ENCODE measurements around the gene LRRC55.

The LRRC55 gene

GRCh38 chr11:57200917-57201316 lies 19.2 kb downstream of the LRRC55 start:
- DNase-seq (ENCODE audit: low read depth in 2 of 3, low spot score in 2 of 3), result no peak

- no peak for DNase-seq (ENCODE audit: low read depth in 2 of 3, low spot score in 2 of 3)
These were observed 20.5 kb downstream of the LRRC55 start for GRCh38 chr11:57202281-57202680.

GRCh38 chr11:57203359-57203758 lies 21.6 kb downstream of the LRRC55 start:
- DNase-seq (ENCODE audit: low read depth in 2 of 3, low spot score in 2 of 3), result no peak

- no peak for DNase-seq (ENCODE audit: low read depth in 2 of 3, low spot score in 2 of 3)
These were observed 22.2 kb downstream of the LRRC55 start for GRCh38 chr11:57203882-57204480.

GRCh38 chr11:57205041-57205641 lies 23.4 kb downstream of the LRRC55 start:
- DNase-seq (ENCODE audit: low read depth in 2 of 3, low spot score in 2 of 3), result no peak

- no peak for DNase-seq (ENCODE audit: low read depth in 2 of 3, low spot score in 2 of 3)
These were observed 25.4 kb downstream of the LRRC55 start for GRCh38 chr11:57207168-57207567.

GRCh38 chr11:57210781-57211180 lies 29.0 kb downstream of the LRRC55 start:
- DNase-seq (ENCODE audit: low read depth in 2 of 3, low spot score in 2 of 3), result no peak

GRCh38 chr11:57213342-57214097 lies 31.8 kb downstream of the LRRC55 start:
- no peak for DNase-seq (ENCODE audit: low read depth in 2 of 3, low spot score in 2 of 3)

GRCh38 chr11:57214098-57214417 lies 32.3 kb downstream of the LRRC55 start:
- DNase-seq (ENCODE audit: low read depth in 2 of 3, low spot score in 2 of 3), result no peak

- no peak for DNase-seq (ENCODE audit: low read depth in 2 of 3, low spot score in 2 of 3)
These were observed 32.7 kb downstream of the LRRC55 start for GRCh38 chr11:57214494-57214893.

GRCh38 chr11:57216463-57216862 lies 34.7 kb downstream of the LRRC55 start:
- no peak for DNase-seq (ENCODE audit: low read depth in 2 of 3, low spot score in 2 of 3)

- DNase-seq (ENCODE audit: low read depth in 2 of 3, low spot score in 2 of 3), result no peak
These were observed 35.3 kb downstream of the LRRC55 start for GRCh38 chr11:57217053-57217452.

GRCh38 chr11:57219021-57219627 lies 37.4 kb downstream of the LRRC55 start:
- DNase-seq (ENCODE audit: low read depth in 2 of 3, low spot score in 2 of 3), result no peak

GRCh38 chr11:57222239-57222638 lies 40.5 kb downstream of the LRRC55 start:
- DNase-seq (ENCODE audit: low read depth in 2 of 3, low spot score in 2 of 3), result no peak

GRCh38 chr11:57223601-57224000 lies 41.8 kb downstream of the LRRC55 start:
- DNase-seq (ENCODE audit: low read depth in 2 of 3, low spot score in 2 of 3), result no peak

GRCh38 chr11:57224128-57224527 lies 42.4 kb downstream of the LRRC55 start:
- DNase-seq (ENCODE audit: low read depth in 2 of 3, low spot score in 2 of 3), result no peak

- DNase-seq (ENCODE audit: low read depth in 2 of 3, low spot score in 2 of 3), result no peak
These were observed 42.8 kb downstream of the LRRC55 start for GRCh38 chr11:57224537-57224936.

GRCh38 chr11:57228600-57228999 lies 46.8 kb downstream of the LRRC55 start:
- no peak for DNase-seq (ENCODE audit: low read depth in 2 of 3, low spot score in 2 of 3)

GRCh38 chr11:57230316-57230715 lies 48.6 kb downstream of the LRRC55 start:
- DNase-seq (ENCODE audit: low read depth in 2 of 3, low spot score in 2 of 3), result no peak

GRCh38 chr11:57230791-57231538 lies 49.2 kb downstream of the LRRC55 start:
- no peak for DNase-seq (ENCODE audit: low read depth in 2 of 3, low spot score in 2 of 3)

- DNase-seq (ENCODE audit: low read depth in 2 of 3, low spot score in 2 of 3), result no peak
These were observed 49.9 kb downstream of the LRRC55 start for GRCh38 chr11:57231539-57232253.
